ENCODE data around the gene PPP1R16B. TPM values are rescaled to one million over a fixed set of nuclear protein-coding genes. Genes with fewer than 3 reads are reported as not detected.
A peak's percentile ranks its signal among the peaks of the same experiment; 100 is the strongest.
"Not testable (repeated sequence)": the region's sequence is repeated elsewhere in the genome, so short reads cannot be mapped to it uniquely, and the experiment has no call there.

PPP1R16B gene
- total and polyA plus RNA-seq, 9 donors: 4.0 to 5.9 (median 5.1) TPM

- Histone ChIP-seq H3K4me3 (ENCODE audit: low read length) (peak overlapping the region; percentile 54), H3K4me1 (ENCODE audit: control insufficient read depth, insufficient read depth, low read length) (peaks cover 21% of the 10 kb centered on the region), H3K9me3 (replicated peaks; ENCODE audit: control insufficient read depth, low read depth, low read length) (no peaks in the 10 kb centered on the region), H3K36me3 (ENCODE audit: control insufficient read depth, insufficient read depth, low read length) (no peaks in the 10 kb centered on the region), H3K27ac (ENCODE audit: low read length) (no peak overlapping the region), H3K27me3 (ENCODE audit: control insufficient read depth, insufficient read depth, low read length) (peaks cover 45% of the 10 kb centered on the region)
- DNase-seq: no peak
- WGBS (ENCODE audit: insufficient coverage): 10% methylated on average over 22 of the region's 32 CpGs
These were observed 1.6 kb downstream of the PPP1R16B start for GRCh38 chr20:38806855-38807655.

- Histone ChIP-seq H3K36me3 (ENCODE audit: control insufficient read depth, insufficient read depth, low read length) (no peaks in the 10 kb centered on the region), H3K27ac (ENCODE audit: low read length) (no peak overlapping the region), H3K4me3 (ENCODE audit: low read length) (no peak overlapping the region), H3K27me3 (ENCODE audit: control insufficient read depth, insufficient read depth, low read length) (peaks cover 49% of the 10 kb centered on the region), H3K9me3 (replicated peaks; ENCODE audit: control insufficient read depth, low read depth, low read length) (no peaks in the 10 kb centered on the region), H3K4me1 (ENCODE audit: control insufficient read depth, insufficient read depth, low read length) (peaks cover 20% of the 10 kb centered on the region)
- no peak for DNase-seq
- 52% methylated on average over 5 of the region's 6 CpGs for WGBS (ENCODE audit: insufficient coverage)
These were observed 4.4 kb downstream of the PPP1R16B start for GRCh38 chr20:38809942-38810341.

- WGBS (ENCODE audit: insufficient coverage): 66% methylated on average over 3 of the region's 4 CpGs
These were observed 5.6 kb downstream of the PPP1R16B start for GRCh38 chr20:38810926-38811630.

GRCh38 chr20:38811769-38812168 lies 6.3 kb downstream of the PPP1R16B start:
- H3K4me1 ChIP-seq (ENCODE audit: control insufficient read depth, insufficient read depth, low read length): peaks cover 3% of the 10 kb centered on the region
- WGBS (ENCODE audit: insufficient coverage): 33% methylated on average over 3 of the region's 4 CpGs
- no peak overlapping the region for H3K4me3 ChIP-seq (ENCODE audit: low read length)
- no peaks in the 10 kb centered on the region for H3K9me3 ChIP-seq (replicated peaks; ENCODE audit: control insufficient read depth, low read depth, low read length)
- H3K36me3 ChIP-seq (ENCODE audit: control insufficient read depth, insufficient read depth, low read length): no peaks in the 10 kb centered on the region
- peaks cover 31% of the 10 kb centered on the region for H3K27me3 ChIP-seq (ENCODE audit: control insufficient read depth, insufficient read depth, low read length)
- DNase-seq: no peak
- no peak overlapping the region for H3K27ac ChIP-seq (ENCODE audit: low read length)

More at GRCh38 chr20:38810926-38811630, 5.6 kb downstream of the PPP1R16B start:
- Histone ChIP-seq H3K4me3 (ENCODE audit: low read length) (no peak overlapping the region), H3K27me3 (ENCODE audit: control insufficient read depth, insufficient read depth, low read length) (peaks cover 37% of the 10 kb centered on the region), H3K27ac (ENCODE audit: low read length) (no peak overlapping the region), H3K9me3 (replicated peaks; ENCODE audit: control insufficient read depth, low read depth, low read length) (no peaks in the 10 kb centered on the region), H3K36me3 (ENCODE audit: control insufficient read depth, insufficient read depth, low read length) (no peaks in the 10 kb centered on the region), H3K4me1 (ENCODE audit: control insufficient read depth, insufficient read depth, low read length) (peaks cover 10% of the 10 kb centered on the region)
- DNase-seq: no peak

- Histone ChIP-seq H3K36me3 (ENCODE audit: control insufficient read depth, insufficient read depth, low read length) (no peaks in the 10 kb centered on the region), H3K4me3 (ENCODE audit: low read length) (no peak overlapping the region), H3K27me3 (ENCODE audit: control insufficient read depth, insufficient read depth, low read length) (peaks cover 26% of the 10 kb centered on the region), H3K9me3 (replicated peaks; ENCODE audit: control insufficient read depth, low read depth, low read length) (no peaks in the 10 kb centered on the region), H3K27ac (ENCODE audit: low read length) (no peak overlapping the region), H3K4me1 (ENCODE audit: control insufficient read depth, insufficient read depth, low read length) (no peaks in the 10 kb centered on the region)
- DNase-seq: no peak
- WGBS (ENCODE audit: insufficient coverage): 58% methylated on average over 3 of the region's 5 CpGs
These were observed 6.7 kb downstream of the PPP1R16B start for GRCh38 chr20:38812182-38812581.

- H3K9me3 ChIP-seq (replicated peaks; ENCODE audit: control insufficient read depth, low read depth, low read length): no peaks in the 10 kb centered on the region
- 90% methylated on average over 2 of the region's 4 CpGs for WGBS (ENCODE audit: insufficient coverage)
- DNase-seq: no peak
- no peak overlapping the region for H3K4me3 ChIP-seq (ENCODE audit: low read length)
- no peak overlapping the region for H3K27ac ChIP-seq (ENCODE audit: low read length)
- H3K27me3 ChIP-seq (ENCODE audit: control insufficient read depth, insufficient read depth, low read length): peaks cover 19% of the 10 kb centered on the region
- no peaks in the 10 kb centered on the region for H3K36me3 ChIP-seq (ENCODE audit: control insufficient read depth, insufficient read depth, low read length)
- no peaks in the 10 kb centered on the region for H3K4me1 ChIP-seq (ENCODE audit: control insufficient read depth, insufficient read depth, low read length)
These were observed 7.4 kb downstream of the PPP1R16B start for GRCh38 chr20:38812709-38813573.

GRCh38 chr20:38813574-38813962 lies 8.1 kb downstream of the PPP1R16B start:
- peaks cover 14% of the 10 kb centered on the region for H3K27me3 ChIP-seq (ENCODE audit: control insufficient read depth, insufficient read depth, low read length)
- not testable (repeated sequence) for H3K4me3 ChIP-seq (ENCODE audit: low read length); H3K4me1 ChIP-seq (ENCODE audit: control insufficient read depth, insufficient read depth, low read length); H3K27ac ChIP-seq (ENCODE audit: low read length); H3K9me3 ChIP-seq (replicated peaks; ENCODE audit: control insufficient read depth, low read depth, low read length); DNase-seq; H3K36me3 ChIP-seq (ENCODE audit: control insufficient read depth, insufficient read depth, low read length)
- WGBS (ENCODE audit: insufficient coverage): 85% methylated on average over 4 of the region's 6 CpGs

GRCh38 chr20:38815446-38815845 lies 9.9 kb downstream of the PPP1R16B start:
- H3K27me3 ChIP-seq (ENCODE audit: control insufficient read depth, insufficient read depth, low read length): peaks cover 9% of the 10 kb centered on the region
- no peaks in the 10 kb centered on the region for H3K9me3 ChIP-seq (replicated peaks; ENCODE audit: control insufficient read depth, low read depth, low read length)
- H3K27ac ChIP-seq (ENCODE audit: low read length): no peak overlapping the region
- no peaks in the 10 kb centered on the region for H3K36me3 ChIP-seq (ENCODE audit: control insufficient read depth, insufficient read depth, low read length)
- no peak overlapping the region for H3K4me3 ChIP-seq (ENCODE audit: low read length)
- DNase-seq: no peak
- no peaks in the 10 kb centered on the region for H3K4me1 ChIP-seq (ENCODE audit: control insufficient read depth, insufficient read depth, low read length)

- no peak overlapping the region for H3K4me3 ChIP-seq (ENCODE audit: low read length)
- no peak overlapping the region for H3K27ac ChIP-seq (ENCODE audit: low read length)
- H3K27me3 ChIP-seq (ENCODE audit: control insufficient read depth, insufficient read depth, low read length): no peaks in the 10 kb centered on the region
- H3K4me1 ChIP-seq (ENCODE audit: control insufficient read depth, insufficient read depth, low read length): no peaks in the 10 kb centered on the region
- no peaks in the 10 kb centered on the region for H3K36me3 ChIP-seq (ENCODE audit: control insufficient read depth, insufficient read depth, low read length)
- WGBS (ENCODE audit: insufficient coverage): 62% methylated on average over 5 of the region's 9 CpGs
- DNase-seq: no peak
- no peaks in the 10 kb centered on the region for H3K9me3 ChIP-seq (replicated peaks; ENCODE audit: control insufficient read depth, low read depth, low read length)
These were observed 12.9 kb downstream of the PPP1R16B start for GRCh38 chr20:38818113-38819065.

Data from muscle of leg (tissue), 11 donors.